Lower leg skin (tissue), 3 donors: ENCODE measurements around the gene ALLC.

Experiments
- CTCF ChIP-seq, 3 donors: fragments of 450-650 bp; IDR thresholded peaks; one replicate each; pipeline ENCODE4 v1.5.1; 2016; ENCODE audit warnings: antibody characterized with exemption in 3 of 3, mild to moderate bottlenecking in 3 of 3, moderate library complexity in 2 of 3
- POLR2A ChIP-seq, 2 donors: fragments of 450-650 bp; IDR thresholded peaks; one replicate each; pipeline ENCODE4 v1.6.1; 2016 to 2017; ENCODE audit warnings: antibody characterized with exemption in 2 of 2, mild to moderate bottlenecking in 1 of 2, moderate library complexity in 1 of 2

DNA sequence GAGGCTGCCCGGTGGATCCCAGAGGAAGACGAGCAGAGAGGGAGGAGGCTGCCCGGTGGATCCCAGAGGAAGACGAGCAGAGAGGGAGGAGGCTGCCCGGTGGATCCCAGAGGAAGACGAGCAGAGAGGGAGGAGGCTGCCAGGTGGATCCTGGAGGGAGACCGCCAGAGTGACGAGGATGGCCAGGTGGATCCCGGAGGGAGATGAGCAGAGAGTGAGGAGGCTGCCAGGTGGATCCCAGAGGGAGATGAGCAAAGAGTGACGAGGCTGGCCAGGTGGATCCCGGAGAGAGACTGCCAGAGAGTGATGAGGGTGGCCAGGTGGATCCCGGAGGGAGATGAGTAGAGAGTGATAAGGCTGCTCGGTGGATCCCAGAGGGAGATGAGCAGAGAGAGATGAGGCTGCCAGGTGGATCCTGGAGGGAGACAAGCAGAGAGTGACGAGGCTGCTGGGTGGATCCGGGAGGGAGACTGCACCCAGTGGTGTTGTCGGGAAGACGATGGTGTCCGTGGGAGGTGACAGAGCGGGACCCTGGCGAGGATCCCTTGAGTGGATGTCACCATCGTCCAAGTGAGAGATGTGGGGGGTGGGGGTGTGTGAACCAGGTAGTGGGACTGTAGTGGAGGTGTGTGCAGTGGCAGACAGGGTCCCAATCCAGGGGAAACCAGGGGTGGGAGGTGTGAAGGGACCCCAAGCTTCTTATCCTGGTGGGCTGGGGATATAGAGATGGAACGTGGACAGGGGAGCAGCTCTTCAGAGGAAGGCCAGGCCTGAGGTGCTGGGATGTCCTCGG is 67.7 kb downstream of the ALLC start:
- TF ChIP-seq CTCF (IDR thresholded peaks at IDR 0.05) (no peak), POLR2A (IDR thresholded peaks at IDR 0.05) (no peak)
